HG03342 (cell line): ENCODE results near the gene BIN1.
"Not testable (repeated sequence)": the region's sequence is repeated elsewhere in the genome, so short reads cannot be mapped to it uniquely, and the experiment has no call there.

Experiments
- ATAC-seq: cut with Tn5 transposase; IDR thresholded peaks from one replicate; pipeline ENCODE4 v1.9.1; 2021; ENCODE audit warnings: mild to moderate bottlenecking, moderate library complexity; ENCODE audit not compliant: unreplicated experiment

The BIN1 gene

DNA sequence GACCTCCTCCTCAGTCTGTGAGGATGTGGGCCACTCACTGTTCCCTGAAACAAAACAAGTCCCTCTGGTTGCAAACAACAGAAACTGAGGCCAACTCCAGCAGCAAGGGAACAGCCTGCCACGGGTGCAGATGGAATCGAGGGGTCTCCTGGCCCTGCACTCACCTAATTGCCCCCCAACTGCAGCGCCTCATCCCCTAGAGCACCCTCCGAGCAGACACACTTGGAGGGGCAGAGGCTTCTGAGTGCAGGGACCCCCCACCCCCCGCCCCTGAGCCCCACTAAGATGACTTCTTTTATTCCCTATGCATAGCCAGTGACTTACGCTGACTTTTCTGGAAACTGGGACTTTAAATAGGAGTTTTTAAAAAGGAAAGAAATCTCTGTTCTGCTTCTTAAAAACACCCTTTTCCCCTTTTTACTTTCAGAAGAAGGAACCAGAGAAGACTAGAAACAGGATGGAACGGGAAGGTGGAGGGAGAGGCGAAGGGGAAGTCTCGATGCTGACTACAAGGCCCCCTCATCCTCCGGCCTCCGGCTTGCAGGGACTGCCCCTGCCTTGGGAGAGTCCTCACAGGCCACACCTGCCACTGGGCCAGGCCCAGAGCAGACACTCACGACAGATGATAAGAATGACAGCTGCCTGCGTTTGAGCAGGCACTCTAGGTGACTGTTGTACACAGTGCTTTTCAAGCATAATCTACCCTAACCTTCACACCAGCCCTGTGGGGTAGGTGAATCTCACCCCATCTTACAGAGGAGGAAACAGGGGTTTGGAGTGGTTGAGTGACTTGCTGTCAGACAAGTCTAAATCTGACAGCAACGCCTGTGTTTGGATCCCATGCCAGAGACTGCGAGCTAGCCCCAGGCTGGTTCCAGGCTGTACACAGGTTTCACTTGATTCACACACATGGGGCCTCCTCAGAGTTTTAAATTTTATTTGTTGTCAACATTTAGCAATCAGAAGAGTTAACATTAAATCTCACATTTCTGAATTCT, 28.2 kb upstream of the BIN1 start:
- ATAC-seq, result no peak

DNA sequence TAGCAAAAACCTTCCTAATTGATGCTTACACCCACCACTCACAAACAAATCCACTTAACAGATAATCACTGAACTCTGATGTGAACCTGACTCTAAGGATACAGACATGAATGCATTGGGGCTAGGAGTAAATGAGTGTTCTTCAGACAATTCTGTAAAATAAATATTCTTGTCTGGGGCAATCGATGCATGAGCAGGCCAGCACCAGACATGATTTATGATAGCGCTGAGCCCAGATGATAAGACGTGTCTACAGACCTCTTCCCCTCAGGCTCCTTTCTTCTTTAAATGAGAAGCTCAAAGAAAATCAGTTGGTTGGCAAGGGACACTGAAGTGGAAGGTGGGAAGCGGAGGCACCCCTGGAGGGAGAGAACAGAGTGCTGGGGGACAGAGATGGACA, 27.3 kb upstream of the BIN1 start:
- no peak for ATAC-seq

DNA sequence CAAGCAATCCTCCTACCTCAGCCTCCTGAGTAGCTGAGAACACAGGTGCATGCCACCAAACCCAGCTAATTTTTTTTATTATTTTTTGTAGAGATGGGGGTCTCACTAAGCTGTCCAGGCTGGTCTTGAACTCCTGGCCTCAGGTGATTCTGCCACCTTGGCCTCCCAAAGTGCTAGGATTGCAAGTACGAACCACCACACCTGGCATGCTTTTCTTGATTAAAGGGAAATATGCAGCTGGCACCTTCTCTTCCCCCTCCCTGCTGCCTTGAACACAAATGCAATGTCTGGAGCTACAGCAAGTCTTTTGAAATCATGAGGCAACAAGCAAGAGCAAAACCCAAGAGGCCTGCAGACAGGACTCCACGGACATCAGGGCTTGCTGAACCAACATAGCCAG, 26.8 kb upstream of the BIN1 start:
- no peak for ATAC-seq

DNA sequence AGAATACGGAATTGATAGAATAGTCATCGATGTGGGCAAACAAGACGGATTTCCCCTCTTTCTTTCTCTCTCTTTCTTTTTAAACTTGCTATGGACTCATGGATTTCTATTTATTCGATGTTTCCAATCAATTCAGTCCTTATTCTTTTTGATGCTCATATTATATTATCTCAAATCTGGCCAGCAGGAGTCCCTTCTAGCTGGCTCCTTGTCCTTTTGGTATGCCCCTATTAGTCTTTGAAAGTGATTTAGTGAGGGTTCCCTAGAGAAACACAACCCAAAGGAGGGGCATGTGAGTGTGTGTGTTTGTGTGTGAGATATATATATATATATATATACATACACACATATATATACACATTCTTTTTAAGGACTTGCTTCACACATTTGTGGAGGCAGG, 23.5 kb upstream of the BIN1 start:
- ATAC-seq, result no peak

DNA sequence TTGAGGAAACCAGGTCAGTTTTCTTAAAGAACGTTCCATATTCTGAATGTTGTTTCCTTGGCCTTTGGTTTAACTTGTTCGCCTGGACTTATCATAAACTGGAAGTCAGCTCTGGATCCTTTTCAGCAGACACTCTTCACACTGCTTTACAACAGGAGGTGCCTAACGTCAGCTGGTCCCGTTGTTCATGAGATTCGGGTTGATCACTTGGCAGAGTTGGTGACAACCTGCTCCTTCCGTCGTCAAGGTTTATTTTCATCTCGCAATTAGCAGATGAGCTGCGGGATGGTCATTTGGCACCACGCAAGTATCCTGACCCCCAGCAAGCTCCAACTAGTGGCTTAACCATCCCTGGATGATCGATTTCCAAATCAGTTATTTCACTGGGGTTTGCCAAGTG, 23.0 kb upstream of the BIN1 start:
- ATAC-seq, result no peak

DNA sequence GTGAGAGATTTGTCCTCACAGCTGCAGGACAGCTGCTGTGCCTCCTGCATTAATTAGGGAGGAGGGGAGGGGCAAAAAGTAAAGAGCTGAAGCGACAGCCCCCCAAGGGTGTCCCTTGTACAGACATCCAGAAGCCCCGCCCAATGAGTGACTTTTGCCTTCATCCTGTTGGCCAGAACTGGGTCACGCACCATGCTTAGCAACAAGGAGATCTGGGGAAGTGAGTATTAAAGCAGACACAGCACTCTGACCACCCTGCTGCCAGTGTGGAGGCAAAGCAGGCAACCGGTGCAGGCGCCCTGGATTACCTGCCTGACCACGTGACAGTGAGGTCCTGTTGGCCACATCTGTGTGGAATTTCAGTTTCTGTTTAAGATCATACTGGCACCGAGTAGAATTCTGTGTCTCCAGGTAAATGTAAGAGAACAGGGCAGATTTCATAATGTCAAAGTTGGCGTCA, 21.5 kb upstream of the BIN1 start:
- ATAC-seq, result peak; percentile 99

DNA sequence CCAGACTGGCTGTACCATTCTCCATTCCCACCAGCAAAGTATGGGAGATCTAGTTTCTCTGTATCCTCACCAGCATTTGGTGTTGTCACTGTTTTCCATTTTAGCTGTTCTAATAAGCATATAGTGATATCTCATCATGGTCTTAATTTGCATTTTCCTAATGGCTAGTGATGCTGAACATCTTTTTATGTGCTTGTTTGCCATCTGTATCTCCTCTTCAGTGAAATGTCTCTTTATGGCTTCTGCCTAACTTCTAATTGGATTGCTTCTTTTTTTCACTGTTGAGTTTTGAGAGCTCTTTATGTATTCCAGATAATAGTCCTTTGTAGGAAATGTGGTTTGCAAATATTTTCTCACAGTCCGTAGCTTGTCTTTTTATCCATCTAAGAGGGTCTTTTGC, 18.9 kb upstream of the BIN1 start:
- ATAC-seq, result no peak

DNA sequence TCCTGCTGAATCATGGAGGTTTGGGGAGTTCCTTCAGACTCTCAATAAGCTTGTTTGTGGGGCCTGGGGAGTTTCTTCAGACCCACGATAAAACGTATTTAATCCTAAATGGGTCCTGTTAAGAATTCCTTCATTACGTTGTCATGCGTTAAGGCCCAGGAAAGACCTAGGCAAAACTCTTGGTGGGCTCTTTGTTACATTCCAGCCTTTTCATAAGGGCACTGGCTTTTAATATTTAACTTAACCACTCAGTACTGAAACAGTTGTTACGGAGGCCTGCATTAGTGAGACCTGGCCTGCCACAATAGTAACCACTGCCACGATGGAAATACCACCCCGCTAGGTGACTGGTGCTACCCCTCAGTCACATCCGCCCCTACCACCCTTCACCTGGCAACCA, 17.5 kb upstream of the BIN1 start:
- no peak for ATAC-seq

DNA sequence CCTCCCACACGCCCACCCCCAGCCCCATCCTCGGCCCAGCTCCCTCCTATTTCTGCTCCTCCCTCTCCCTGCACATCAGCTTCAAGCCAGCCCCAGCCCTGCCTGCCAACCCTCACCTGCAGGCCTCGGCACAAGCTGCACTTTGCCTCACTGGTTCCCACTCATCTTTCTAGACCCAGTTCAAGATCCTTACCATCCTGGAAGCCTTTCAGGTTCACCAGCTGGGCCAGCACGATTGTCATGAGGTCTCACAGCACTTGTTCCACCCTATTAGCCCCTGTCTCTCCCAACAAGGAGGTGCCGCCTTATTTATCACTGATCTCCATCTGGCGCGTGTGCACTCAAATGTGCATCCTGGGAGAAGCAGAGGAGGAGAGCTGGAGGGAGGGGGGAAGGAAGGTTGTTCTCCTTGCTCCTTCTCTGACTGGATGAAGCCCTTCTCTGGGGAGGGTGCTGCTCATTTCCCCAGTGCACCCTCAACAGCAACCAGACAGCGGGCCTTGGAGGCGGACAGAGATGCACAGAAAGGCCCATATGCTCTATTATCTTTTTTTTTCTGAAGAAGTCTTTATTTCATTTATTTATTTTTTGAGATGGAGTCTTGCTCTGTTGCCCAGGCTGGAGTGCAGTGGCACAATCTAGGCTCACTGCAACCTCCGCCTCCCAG, 15.5 kb upstream of the BIN1 start:
- no peak for ATAC-seq

DNA sequence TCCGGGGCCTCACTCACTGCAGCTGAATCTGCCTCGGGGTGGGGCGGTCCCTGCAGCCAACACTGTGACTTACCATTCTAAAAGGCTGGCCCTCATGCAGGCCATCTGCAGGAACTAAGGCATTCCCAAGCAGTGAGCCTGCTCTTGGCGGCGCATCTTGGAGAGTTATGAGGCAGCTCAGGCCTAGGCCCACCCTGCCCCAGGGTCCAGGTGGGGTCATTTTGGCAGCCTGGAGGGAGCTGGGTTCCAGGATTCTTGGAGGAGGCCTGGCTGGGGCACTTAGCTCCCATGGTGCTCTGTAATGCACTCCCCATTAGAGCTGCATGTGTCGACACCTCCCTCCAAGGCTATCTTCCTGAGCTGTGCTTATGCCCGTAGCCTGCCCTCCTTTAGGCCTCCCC, 14.8 kb upstream of the BIN1 start:
- ATAC-seq, result no peak

DNA sequence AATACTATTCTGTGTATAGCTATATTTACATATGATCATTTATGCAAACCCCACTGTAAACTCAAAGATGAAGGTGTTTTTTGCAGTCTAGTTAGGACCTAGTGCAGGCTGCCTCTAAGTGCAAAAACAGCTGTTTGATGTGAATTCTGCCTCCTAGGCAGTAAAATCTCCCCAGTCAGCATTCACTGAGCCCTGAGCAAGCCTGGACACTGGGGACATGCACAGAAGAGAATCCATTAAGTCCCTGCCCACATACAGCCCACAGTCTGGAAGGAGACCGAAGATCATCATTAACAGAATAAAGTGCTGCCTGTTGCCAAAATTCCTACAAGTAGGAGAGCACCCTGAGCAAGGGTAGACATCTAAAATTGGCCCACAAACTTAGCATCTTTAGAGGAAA, 14.4 kb upstream of the BIN1 start:
- no peak for ATAC-seq

DNA sequence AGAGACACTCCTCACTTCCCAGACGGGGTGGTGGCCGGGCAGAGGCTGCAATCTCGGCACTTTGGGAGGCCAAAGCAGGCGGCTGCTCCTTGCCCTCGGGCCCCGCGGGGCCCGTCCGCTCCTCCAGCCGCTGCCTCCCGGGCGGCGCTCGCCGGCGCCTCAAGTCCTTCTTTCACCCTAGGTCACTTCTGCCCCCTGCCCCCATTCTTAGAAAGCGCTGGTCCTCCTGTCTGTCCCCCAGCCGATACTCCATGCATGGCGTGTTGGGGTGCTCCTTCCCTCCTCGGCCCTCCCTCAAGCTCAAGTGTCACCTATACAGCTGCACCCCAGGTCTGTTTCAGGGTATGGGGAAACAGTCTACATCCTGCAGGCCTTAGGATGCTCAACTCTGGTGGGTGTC, 13.5 kb upstream of the BIN1 start:
- not testable (repeated sequence) for ATAC-seq

DNA sequence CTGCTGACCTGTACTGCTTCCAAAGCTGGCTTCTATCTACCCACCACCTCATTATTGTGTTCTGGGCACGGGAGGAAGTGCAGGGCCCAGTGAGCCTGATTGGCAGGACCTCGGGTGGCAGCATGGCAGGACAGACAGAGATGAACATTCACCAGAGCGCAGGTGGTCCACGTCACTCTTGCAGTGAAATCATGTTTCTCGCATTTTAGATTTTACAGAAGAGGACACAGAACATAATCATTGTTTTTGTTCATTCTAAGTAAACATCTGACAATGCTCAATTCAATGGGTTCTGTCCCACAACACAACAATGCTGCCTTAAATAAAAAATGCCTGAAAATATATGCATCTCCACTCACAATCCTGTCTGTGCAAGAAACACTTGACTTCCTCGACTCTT, 11.5 kb upstream of the BIN1 start:
- ATAC-seq, result no peak

DNA sequence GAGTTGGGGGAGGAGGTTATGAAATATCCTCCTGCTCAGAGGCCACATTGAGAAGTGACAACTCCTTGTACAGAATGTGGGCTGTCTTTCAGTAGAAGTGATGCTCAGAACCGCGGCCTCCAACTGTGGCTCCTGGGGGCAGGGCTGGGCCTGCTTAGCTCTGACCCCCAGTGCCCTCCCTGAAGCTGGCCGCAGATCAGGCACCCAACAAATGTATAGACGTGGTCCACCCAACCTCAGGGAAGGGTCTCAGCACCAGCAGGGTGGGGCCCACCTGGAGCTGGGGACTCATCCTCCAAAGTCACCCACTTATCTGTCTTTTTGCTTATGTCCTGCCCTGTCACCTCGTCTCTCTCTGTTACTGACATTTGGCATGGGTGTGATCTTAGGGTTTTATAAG, 11.1 kb upstream of the BIN1 start:
- no peak for ATAC-seq

DNA sequence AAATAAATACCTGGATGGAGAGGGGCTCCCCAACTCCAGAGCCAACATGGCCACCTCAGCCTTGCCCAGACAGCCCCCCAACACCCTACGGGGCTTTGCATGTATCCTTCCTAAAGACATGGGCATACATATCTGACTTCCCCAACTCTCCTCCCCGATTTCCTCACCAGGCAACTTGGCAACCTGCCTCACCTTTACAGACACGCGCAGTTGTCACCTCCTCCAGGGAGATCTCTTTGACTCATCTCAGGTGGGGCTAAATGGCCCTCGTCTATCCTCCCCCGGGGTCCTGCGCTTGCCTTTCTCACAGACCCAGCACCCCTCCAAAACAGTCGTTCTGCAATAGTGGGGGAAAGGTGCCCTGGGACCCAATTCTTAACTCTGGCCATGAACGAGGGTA, 10.6 kb upstream of the BIN1 start:
- ATAC-seq, result no peak

DNA sequence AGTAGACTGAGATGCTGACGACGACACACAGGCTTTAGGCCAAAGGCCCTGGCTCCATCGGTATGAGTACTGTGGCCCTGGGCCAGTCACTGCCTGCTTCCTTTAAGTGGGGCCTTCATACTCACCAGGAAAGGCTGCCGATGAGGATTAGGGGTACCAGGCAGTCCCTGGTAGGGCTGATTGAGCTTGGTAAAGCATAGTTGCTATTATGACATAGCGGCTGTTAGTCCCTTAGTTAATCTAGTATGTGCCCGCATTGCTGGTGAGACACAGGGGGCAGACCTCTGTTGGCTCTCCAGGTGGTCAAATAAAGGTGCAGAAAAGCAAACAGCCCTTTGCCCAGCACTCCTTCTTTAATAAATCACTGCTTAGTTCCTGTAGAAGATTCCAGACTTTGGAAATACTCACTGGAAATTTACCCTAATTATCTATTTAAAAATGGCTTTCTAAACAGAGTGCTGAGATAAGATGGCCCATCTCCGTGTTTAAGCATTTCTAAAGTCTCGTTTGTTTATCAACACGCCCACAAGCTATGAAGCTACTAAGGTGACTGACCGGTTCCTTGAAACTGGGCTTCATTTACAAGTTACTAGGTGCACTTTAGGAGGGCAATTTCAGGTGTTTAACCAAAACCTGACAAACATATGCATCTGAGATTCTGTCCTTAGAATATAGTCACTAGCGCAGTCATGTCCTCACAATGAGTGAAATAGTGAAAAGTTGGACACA, 8.7 kb upstream of the BIN1 start:
- no peak for ATAC-seq

DNA sequence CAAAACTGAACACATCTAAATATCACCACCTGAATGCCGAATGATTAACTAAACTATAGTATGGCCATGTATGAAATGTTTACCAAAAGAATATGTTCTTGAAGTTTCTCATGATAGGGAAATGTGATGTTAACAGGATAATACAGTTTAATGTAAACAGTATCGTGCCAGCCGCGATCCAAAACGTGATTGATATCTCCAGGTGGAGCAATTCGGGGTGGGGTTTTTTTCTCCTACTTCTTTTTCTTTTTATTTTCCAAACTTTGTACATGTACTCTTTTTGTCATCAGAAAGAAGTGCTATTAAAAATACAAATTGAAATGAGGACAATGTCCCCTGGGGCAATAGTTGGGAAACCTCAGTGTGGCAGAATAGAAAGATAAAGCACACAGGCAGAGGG, 4.0 kb upstream of the BIN1 start:
- no peak for ATAC-seq

DNA sequence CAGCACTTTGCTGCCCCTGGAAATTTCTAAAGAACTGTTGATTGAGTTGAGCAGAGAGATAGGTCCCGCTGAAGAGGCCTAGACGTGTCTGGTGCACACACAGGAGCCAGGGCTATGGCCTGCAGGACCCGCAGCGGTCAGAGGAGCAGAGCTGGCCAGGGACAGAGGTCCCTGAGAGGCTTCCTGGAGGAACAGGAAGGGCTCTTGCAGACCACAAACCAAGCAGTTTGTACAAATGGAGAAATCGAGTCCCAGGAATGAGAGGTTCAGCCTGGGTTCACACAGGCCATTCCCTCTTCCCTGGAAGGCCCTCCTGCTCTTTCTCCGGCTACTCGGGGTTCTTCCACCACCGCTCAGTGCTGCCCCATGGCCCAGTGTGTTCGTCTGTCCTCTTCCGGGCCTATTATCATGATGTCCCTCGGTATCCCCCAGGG, 1.2 kb upstream of the BIN1 start:
- ATAC-seq, result no peak

DNA sequence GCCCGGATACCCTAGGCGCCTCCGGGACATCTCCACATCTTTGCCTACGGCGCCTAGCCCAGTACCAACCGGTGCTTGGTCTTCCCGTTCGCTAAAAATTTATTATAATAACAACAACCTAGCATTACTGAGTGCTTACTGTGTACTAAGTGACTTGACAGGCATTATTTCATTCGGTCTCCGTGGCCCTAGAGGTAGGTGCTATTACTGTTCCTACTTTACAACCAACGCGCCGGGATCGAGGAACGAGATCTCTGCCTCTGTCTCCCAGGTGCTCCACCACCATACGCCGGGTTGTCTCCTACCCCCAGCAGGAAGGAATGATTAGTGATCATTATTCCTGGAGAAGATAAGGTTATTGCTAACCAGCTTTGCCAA, 657 bp upstream of the BIN1 start:
- peak; percentile 30 for ATAC-seq

DNA sequence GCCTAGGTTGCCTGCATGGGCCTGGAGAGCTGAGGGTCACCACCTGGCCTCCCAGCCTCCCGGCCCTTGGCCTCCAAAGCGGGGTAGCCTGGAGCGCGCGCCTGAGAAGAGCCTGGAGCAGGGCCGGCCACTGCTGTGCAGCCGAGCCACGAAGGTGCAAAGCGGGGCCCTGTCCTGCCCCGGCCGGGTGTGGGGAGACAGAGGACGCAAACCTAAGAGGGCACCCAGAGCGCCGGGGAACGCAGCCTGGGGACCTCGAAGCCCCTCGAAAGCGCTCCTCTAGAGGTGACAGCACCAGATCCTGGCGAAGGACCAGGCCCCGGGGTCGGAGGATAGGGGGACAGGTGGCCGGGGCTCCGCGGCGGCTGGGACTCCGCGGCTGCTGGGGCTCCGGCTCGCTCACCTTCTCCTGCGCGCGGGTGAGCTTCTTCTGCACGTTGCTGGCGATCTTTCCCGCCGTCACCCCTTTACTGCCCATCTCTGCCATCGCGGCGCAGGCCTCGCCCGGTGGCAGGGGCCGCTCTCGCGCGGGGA, 430 bp downstream of the BIN1 start:
- peak; percentile 17 for ATAC-seq
